ENCODE results near the gene ZBTB38.

ZBTB38 gene

DNA sequence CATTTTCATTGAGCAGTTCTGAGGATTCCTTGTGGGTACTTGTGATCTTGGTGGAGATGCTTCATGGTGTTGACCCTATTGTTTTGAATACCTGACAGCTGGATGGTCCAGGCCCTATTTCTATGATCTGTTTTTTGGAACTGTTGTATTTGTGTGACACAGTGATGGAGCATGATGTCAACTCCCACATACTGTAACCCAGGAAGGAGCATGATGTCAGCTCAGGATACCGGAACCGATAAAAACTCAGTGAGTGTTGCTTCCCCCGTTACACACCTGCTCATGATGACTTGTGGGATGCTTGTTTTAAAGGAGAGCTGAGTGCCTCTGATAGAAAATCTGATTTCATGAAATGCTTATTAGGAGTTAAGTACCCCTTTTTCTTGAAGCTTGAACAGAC is 45.1 kb downstream of the ZBTB38 start:
- no peak for DNase-seq (ENCODE audit: low read depth)
- H3K4me3 ChIP-seq (ENCODE audit: low read depth, low read length), result no peak overlapping the region

DNA sequence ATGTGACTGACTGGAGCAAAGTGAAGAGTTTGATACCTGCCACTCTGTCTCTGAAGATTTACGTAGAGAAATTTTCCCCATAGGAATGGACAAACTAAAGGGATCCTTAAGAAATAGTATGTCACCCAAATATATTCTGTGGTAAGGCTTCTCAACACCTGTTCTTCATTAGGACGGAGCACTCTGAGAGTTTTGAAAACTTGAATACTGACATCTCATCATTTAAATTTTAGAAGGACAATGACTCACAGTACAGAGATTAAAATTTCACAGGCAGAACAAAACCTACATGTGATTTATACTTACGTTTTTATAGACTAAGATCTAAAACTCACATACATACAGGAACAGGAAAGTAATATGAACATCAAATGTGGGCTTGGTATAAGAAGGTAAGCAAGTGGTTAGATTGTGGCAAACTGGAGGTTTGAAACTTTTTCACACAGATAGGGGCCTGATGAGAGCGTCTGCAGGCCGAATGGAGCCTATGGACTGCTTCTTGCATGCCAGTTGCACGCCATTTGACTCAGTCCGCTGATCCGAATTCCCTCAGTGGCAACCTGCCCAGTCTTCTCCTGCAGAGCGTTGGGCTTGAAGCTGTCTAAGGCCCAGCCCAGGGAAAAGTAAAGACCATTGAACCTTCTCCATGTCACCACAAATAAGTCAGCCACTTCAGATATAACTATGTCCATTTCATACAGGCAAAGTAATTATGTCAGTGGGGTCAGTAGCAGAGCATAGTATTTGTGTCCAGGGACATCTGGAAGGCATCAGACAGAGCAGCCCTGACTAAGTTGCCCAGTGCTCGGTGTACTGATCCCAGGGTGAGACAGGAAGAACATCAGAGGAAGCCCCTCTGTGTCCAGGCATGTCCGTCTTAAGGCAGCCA is 45.7 kb downstream of the ZBTB38 start:
- no peak overlapping the region for H3K4me3 ChIP-seq (ENCODE audit: low read depth, low read length)
- no peak for DNase-seq (ENCODE audit: low read depth)

DNA sequence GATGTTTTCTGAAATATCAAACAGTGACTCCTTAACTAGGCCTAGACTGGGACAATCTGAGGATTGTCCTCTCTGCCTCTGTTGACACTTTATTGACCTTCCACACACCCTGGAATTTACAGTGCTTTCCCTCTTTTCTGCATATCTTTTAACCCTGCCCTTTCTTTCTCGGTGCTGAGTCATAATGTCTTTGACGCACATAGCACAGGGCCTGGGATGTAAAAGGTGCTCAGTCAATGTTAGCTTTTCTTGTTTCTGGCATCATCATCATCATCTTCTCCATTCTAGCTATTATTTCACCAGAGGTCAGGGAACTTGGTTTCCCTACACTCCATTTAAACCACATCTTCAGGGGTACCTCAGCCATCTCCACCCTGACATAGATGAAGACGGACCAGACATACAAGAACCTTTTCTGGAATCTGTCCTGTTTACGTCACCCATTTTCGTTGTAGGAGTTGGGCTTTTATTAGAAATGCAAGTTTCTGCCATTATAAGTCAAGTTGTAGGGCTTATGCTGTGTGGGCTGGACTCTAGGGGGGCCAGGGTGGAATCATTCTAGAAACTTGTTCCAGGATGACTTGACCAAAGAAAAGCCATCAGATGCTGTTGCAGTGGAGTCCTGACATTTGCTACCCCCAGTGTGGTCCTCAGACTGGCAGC is 46.6 kb downstream of the ZBTB38 start:
- DNase-seq (ENCODE audit: low read depth), result no peak
- H3K4me3 ChIP-seq (ENCODE audit: low read depth, low read length), result no peak overlapping the region

DNA sequence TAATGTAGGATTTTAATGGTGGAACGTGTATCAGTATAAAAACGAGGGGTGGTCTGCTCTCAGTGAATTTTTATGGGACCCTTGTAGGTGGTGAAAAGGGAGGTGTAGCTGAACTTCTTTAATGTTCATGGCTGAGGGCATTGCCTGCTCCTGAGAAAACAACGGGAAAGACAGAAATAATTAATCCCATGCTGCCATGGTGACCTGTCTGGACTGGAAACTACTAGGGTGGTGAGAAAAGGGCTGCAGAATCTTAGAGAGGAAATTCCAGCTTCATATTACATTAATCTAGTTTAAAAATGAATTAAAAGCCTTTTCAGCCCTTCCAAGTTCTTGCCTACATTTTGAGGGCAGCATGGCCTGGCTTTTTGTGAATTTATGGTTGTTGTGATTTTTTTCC is 47.6 kb downstream of the ZBTB38 start:
- H3K4me3 ChIP-seq (ENCODE audit: low read depth, low read length), result no peak overlapping the region
- DNase-seq (ENCODE audit: low read depth), result no peak

Measured in skeletal muscle cell (primary cell).